CD14-positive monocyte (primary cell): Measurements from ENCODE around the gene RERE. TPM values are rescaled to one million over a fixed set of nuclear protein-coding genes. Genes with fewer than 3 reads are reported as not detected.

Experiments used
- DNase-seq, 3 donors: peaks; one replicate each; pipeline ENCODE4 v3.0.0-alpha.2; 2011 to 2022
- H2AFZ ChIP-seq: 2 replicates; pipeline ENCODE4 v1.6.0; 2012; ENCODE audit warnings: mild to moderate bottlenecking, low read depth, low read length, inconsistent platforms; ENCODE audit not compliant: insufficient read depth, poor library complexity, severe bottlenecking
- H3K27ac ChIP-seq, 2 donors: 1 replicate in 1 of 2; 2 replicates in 1 of 2; pipeline ENCODE4 v1.5.1; 2012 to 2013; ENCODE audit warnings: low read length in 2 of 2, control low read depth in 1 of 2, inconsistent platforms in 1 of 2, low read depth in 1 of 2, mild to moderate bottlenecking in 1 of 2
- H3K27me3 ChIP-seq, 2 donors: one replicate each; pipeline versions ENCODE4 v1.6.0 to v1.6.1; 2011 to 2013; ENCODE audit warnings: low read length in 2 of 2; ENCODE audit not compliant: control insufficient read depth in 2 of 2, insufficient read depth in 2 of 2
- H3K36me3 ChIP-seq, 2 donors: replicated peaks in 1 of 2; 1 replicate in 1 of 2; 2 replicates in 1 of 2; pipeline versions ENCODE4 v1.5.1 to v1.6.1; 2012 to 2013; ENCODE audit warnings: low read length in 2 of 2, control low read depth in 1 of 2, inconsistent platforms in 1 of 2, mild to moderate bottlenecking in 1 of 2; ENCODE audit not compliant: insufficient read depth in 2 of 2, control insufficient read depth in 1 of 2
- H3K4me1 ChIP-seq, 2 donors: 1 replicate in 1 of 2; 2 replicates in 1 of 2; pipeline versions ENCODE4 v1.5.1 to v1.6.1; 2012 to 2013; ENCODE audit warnings: low read length in 2 of 2, control low read depth in 1 of 2, inconsistent platforms in 1 of 2, mild to moderate bottlenecking in 1 of 2, moderate library complexity in 1 of 2; ENCODE audit not compliant: insufficient read depth in 2 of 2, control insufficient read depth in 1 of 2
- H3K4me2 ChIP-seq: replicated peaks from 2 replicates; pipeline ENCODE3; 2012; ENCODE audit warnings: low read length, moderate library complexity, mild to moderate bottlenecking; ENCODE audit not compliant: poor library complexity, severe bottlenecking; ENCODE audit errors: extremely low read depth
- H3K4me3 ChIP-seq, 3 experiments: fragments of 200-600 bp in 1 of 3; sonication (generic) in 1 of 3; replicated peaks in 1 of 3; 1 replicate in 2 of 3; 2 replicates in 1 of 3; pipeline ENCODE4 v1.5.1; 2011 to 2013; ENCODE audit warnings: low read length in 3 of 3, mild to moderate bottlenecking in 3 of 3, control low read depth in 2 of 3, low read depth in 2 of 3, inconsistent platforms in 1 of 3, moderate library complexity in 1 of 3
- H3K79me2 ChIP-seq: 2 replicates; pipeline ENCODE4 v1.6.0; 2012; ENCODE audit warnings: mild to moderate bottlenecking, control low read depth, inconsistent platforms, low read length, moderate library complexity; ENCODE audit not compliant: insufficient read depth
- H3K9ac ChIP-seq: 2 replicates; pipeline ENCODE4 v1.6.0; 2017; ENCODE audit warnings: low read length, mild to moderate bottlenecking; ENCODE audit not compliant: insufficient read depth, poor library complexity, severe bottlenecking
- H3K9me3 ChIP-seq, 2 donors: replicated peaks in 1 of 2; 1 replicate in 1 of 2; 2 replicates in 1 of 2; pipeline versions ENCODE4 v1.5.1 to v1.6.1; 2012 to 2013; ENCODE audit warnings: low read length in 2 of 2, control low read depth in 1 of 2; ENCODE audit not compliant: control insufficient read depth in 1 of 2, insufficient read depth in 1 of 2
- H4K20me1 ChIP-seq: 2 replicates; pipeline ENCODE4 v1.6.0; 2012; ENCODE audit warnings: mild to moderate bottlenecking, low read length, control low read depth, moderate library complexity; ENCODE audit not compliant: insufficient read depth
- H3K27ac Mint-ChIP-seq, 7 donors: one replicate each; pipeline ENCODE4 v1.8.0; 2020; ENCODE audit warnings: mild to moderate bottlenecking in 7 of 7, mixed read lengths in 7 of 7, moderate library complexity in 6 of 7, inconsistent platforms in 2 of 7
- H3K27me3 Mint-ChIP-seq, 3 donors: one replicate each; pipeline ENCODE4 v1.8.0; 2021 to 2022; ENCODE audit warnings: low read depth in 3 of 3, mild to moderate bottlenecking in 3 of 3, mixed read lengths in 3 of 3, moderate library complexity in 3 of 3, inconsistent platforms in 1 of 3
- H3K36me3 Mint-ChIP-seq, 2 donors: one replicate each; pipeline ENCODE4 v1.8.0; 2020; ENCODE audit warnings: mixed read lengths in 2 of 2, inconsistent platforms in 1 of 2, mild to moderate bottlenecking in 1 of 2
- H3K4me1 Mint-ChIP-seq: one replicate; pipeline ENCODE4 v1.8.0; 2020; ENCODE audit warnings: mild to moderate bottlenecking, mixed read lengths
- H3K4me3 Mint-ChIP-seq, 2 donors: one replicate each; pipeline ENCODE4 v1.8.0; 2020; ENCODE audit warnings: mild to moderate bottlenecking in 2 of 2, mixed read lengths in 2 of 2, moderate library complexity in 1 of 2
- H3K9me3 Mint-ChIP-seq, 7 donors: one replicate each; pipeline ENCODE4 v1.8.0; 2020 to 2022; ENCODE audit warnings: mixed read lengths in 7 of 7, mild to moderate bottlenecking in 6 of 7, moderate library complexity in 6 of 7, inconsistent platforms in 2 of 7
- CTCF ChIP-seq: fragments of 200-600 bp; IDR thresholded peaks from one replicate; pipeline ENCODE4 v1.8.0; 2022; ENCODE audit warnings: antibody characterized with exemption, mild to moderate bottlenecking
- WGBS: methylation state at CpG from one replicate; pipeline ENCODE4 v1.1.5; 2013; ENCODE audit warnings: missing lambda C conversion rate; ENCODE audit not compliant: insufficient coverage; 5-methylcytosine and 5-hydroxymethylcytosine counted together
- intact Hi-C, 2 donors: fragments of 100-400 bp; cut with micrococcal nuclease; formaldehyde crosslinking; loops; one replicate each; pipeline versions ENCODE4 v1.15.0 to v1.15.1; 2023
- polyA plus RNA-seq, 3 donors: library from polyadenylated mRNA; depleted of rRNA in 1 of 3; unstranded in 2 of 3; stranded (reverse) in 1 of 3; fragments of 300-500 nt in 2 of 3; fragments of >200 nt in 1 of 3; fragmentation: Illumina TruSeq in 2 of 3; gene quantifications; 1 replicate in 2 of 3; 2 replicates in 1 of 3; pipeline ENCODE4 v1.2.3, GENCODE V29; 2012 to 2021

The RERE gene
- polyA plus RNA-seq, 3 donors: 1.2 to 19.4 (median 3.8) TPM

- intact Hi-C loops: loop anchor here (2.0 to 5.0 kb wide), 2 partner anchors 60 to 128 kb away; no protein-coding TSS in a partner anchor
- peak; percentile 59 to 78 (median 64) for DNase-seq
- peaks cover 20% of the 10 kb centered on the region for H3K4me1 Mint-ChIP-seq
- Histone ChIP-seq H4K20me1 (peaks cover 73% of the 10 kb centered on the region), H2AFZ (no peak overlapping the region), H3K36me3 (peaks cover 72 to 85% of the 10 kb centered on the region in 2 donors), H3K79me2 (peaks cover 25% of the 10 kb centered on the region), H3K27me3 (no peaks in the 10 kb centered on the region), H3K9ac (no peak overlapping the region), H3K27ac (peak overlapping the region; percentile 21 to 49), H3K4me3 (no peak overlapping the region), H3K9me3 (no peaks in the 10 kb centered on the region), H3K4me1 (peaks cover 5 to 7% of the 10 kb centered on the region in 2 donors), H3K4me2 (no peak overlapping the region)
- peaks cover 0 to 3% (median 2%) of the 10 kb centered on the region in 7 donors for H3K9me3 Mint-ChIP-seq
- no peaks in the 10 kb centered on the region for H3K27me3 Mint-ChIP-seq
- H3K36me3 Mint-ChIP-seq: peaks cover 70 to 89% of the 10 kb centered on the region in 2 donors
- H3K4me3 Mint-ChIP-seq: no peak overlapping the region
- peak; percentile 78 for TF ChIP-seq CTCF
- 44% methylated on average over 3 of the region's 12 CpGs for WGBS
- peak overlapping the region; percentile 19 to 86 (median 76) for H3K27ac Mint-ChIP-seq
Observed at GRCh38 chr1:8858888-8859706, 41.7 kb upstream of the RERE start.

- peaks cover 5 to 7% of the 10 kb centered on the region in 2 donors for H3K4me1 ChIP-seq
- Mint-ChIP-seq H3K4me3 (no peak overlapping the region), H3K27me3 (no peaks in the 10 kb centered on the region)
Observed at GRCh38 chr1:8858112-8858668, 40.8 kb upstream of the RERE start.

More at GRCh38 chr1:8858112-8858668, 40.8 kb upstream of the RERE start:
- H3K79me2 ChIP-seq: peaks cover 16% of the 10 kb centered on the region
- H3K9ac ChIP-seq: no peak overlapping the region
- Mint-ChIP-seq H3K4me1 (peaks cover 20% of the 10 kb centered on the region), H3K36me3 (peaks cover 61 to 84% of the 10 kb centered on the region in 2 donors), H3K27ac (peak overlapping the region in 4 of 7 donors; percentile 30 to 78 (median 64)), H3K9me3 (peaks cover 0 to 3% (median 2%) of the 10 kb centered on the region in 7 donors)
- no peak overlapping the region for H3K4me2 ChIP-seq
- peaks cover 64% of the 10 kb centered on the region for H4K20me1 ChIP-seq
- no peak for TF ChIP-seq CTCF
- no peaks in the 10 kb centered on the region for H3K9me3 ChIP-seq
- intact Hi-C loops: loop anchor here (2.0 to 5.0 kb wide), 2 partner anchors 61 to 129 kb away; no protein-coding TSS in a partner anchor
- H3K4me3 ChIP-seq: no peak overlapping the region
- H3K27ac ChIP-seq: no peak overlapping the region
- no peak overlapping the region for H2AFZ ChIP-seq
- no peaks in the 10 kb centered on the region for H3K27me3 ChIP-seq
- no CpG with 5 or more reads among the region's 2 CpGs for WGBS
- DNase-seq: no peak
- peaks cover 63 to 76% of the 10 kb centered on the region in 2 donors for H3K36me3 ChIP-seq
